C4-2B (cell line): ENCODE results near the gene HCFC1.

Experiments used
- ZFX ChIP-seq: fragments of 450-650 bp; IDR thresholded peaks from 2 replicates; pipeline ENCODE4 v1.6.1; 2017
- TF ChIP-seq, protein P1 (sequence below): fragments of 450-650 bp; conservative IDR thresholded peaks from 2 replicates; pipeline ENCODE4 v1.5.1; 2017; ENCODE audit warnings: mild to moderate bottlenecking

DNA sequence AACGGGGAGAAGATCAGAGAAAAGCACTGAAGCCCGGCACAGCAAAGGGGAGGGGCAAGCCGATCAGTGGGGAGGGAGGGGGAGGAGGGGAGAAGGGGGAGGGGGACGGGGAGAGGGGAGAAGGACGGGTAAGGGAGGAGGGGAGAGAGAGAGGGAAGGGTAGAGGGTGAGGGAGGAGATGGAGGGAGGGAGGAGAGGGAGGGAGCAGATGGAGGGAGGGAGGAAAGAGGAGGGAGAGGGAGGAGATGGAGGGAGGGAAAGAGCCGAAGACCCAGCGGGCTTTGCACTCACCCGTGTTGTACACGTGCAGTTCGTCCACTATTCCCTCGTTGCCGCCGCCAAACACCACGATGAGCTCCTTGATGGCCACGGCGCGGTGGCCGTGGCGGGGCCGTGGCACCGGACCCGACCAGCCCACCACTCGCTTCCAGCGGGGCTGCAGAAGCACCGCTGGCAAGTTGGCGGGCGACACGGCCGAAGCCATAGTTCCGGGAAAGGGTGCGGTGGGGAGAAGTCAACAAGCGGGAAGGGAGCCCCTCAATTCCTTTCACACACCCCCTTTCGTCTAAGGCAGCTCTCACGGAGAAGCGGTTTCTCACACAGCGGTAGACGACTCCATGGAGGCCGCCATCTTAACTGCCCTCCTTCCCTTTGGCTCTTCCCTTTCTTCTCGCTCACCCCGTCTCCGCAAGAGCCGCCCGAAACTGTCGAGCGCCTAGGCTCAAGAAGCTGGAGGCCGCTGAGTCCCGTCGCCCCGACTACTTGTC lies 1.1 kb downstream of the HCFC1 start:
- TF ChIP-seq, protein P1, sequence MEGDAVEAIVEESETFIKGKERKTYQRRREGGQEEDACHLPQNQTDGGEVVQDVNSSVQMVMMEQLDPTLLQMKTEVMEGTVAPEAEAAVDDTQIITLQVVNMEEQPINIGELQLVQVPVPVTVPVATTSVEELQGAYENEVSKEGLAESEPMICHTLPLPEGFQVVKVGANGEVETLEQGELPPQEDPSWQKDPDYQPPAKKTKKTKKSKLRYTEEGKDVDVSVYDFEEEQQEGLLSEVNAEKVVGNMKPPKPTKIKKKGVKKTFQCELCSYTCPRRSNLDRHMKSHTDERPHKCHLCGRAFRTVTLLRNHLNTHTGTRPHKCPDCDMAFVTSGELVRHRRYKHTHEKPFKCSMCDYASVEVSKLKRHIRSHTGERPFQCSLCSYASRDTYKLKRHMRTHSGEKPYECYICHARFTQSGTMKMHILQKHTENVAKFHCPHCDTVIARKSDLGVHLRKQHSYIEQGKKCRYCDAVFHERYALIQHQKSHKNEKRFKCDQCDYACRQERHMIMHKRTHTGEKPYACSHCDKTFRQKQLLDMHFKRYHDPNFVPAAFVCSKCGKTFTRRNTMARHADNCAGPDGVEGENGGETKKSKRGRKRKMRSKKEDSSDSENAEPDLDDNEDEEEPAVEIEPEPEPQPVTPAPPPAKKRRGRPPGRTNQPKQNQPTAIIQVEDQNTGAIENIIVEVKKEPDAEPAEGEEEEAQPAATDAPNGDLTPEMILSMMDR = no peak
- TF ChIP-seq ZFX = no peak
